ENCODE measurements around the gene PROP1. TPM values are rescaled to one million over a fixed set of nuclear protein-coding genes. Genes with fewer than 3 reads are reported as not detected.

PROP1 gene
- polyA plus RNA-seq, 1 donor from 2014 or later = not detected

- Histone ChIP-seq H3K27ac (ENCODE audit: low read length) (no peak overlapping the region), H3K9me2 (ENCODE audit: insufficient read depth, low read length) (no peaks in the 10 kb centered on the region), H4K20me1 (ENCODE audit: insufficient read depth) (no peaks in the 10 kb centered on the region), H3K36me3 (ENCODE audit: insufficient read depth, low read length) (no peaks in the 10 kb centered on the region), H3K4me3 (ENCODE audit: low read length) (no peak overlapping the region), H3F3A (ENCODE audit: insufficient read depth, low read length, poor library complexity, severe bottlenecking) (no peaks in the 10 kb centered on the region), H3K9ac (ENCODE audit: low read length) (no peak overlapping the region), H3K27me3 (ENCODE audit: insufficient read depth, low read depth, low read length) (no peaks in the 10 kb centered on the region), H2AFZ (ENCODE audit: low read depth, low read length) (no peak overlapping the region), H3K9me3 (ENCODE audit: low read length) (no peaks in the 10 kb centered on the region), H3K4me2 (ENCODE audit: low read length) (no peak overlapping the region), H3K79me2 (replicated peaks; ENCODE audit: insufficient read depth, low read length) (no peaks in the 10 kb centered on the region)
- TF ChIP-seq EP300 (conservative IDR thresholded peaks at IDR 0.05; ENCODE audit: poor library complexity, severe bottlenecking) (no peak), REST (IDR thresholded peaks at IDR 0.05; ENCODE audit: borderline replicate concordance) (no peak), EZH2 (IDR thresholded peaks at IDR 0.05; ENCODE audit: borderline replicate concordance, insufficient read depth, low read length, poor library complexity, severe bottlenecking) (no peak), CTCF (IDR thresholded peaks at IDR 0.05; ENCODE audit: poor library complexity, severe bottlenecking) (no peak), POLR2AphosphoS5 (IDR thresholded peaks at IDR 0.05) (no peak), MXI1 (conservative IDR thresholded peaks at IDR 0.05; ENCODE audit: poor library complexity, severe bottlenecking) (no peak)
Observed at GRCh38 chr5:177966009-177966838, 29.8 kb downstream of the PROP1 start.

- TF ChIP-seq REST (IDR thresholded peaks at IDR 0.05; ENCODE audit: borderline replicate concordance) (no peak), EZH2 (IDR thresholded peaks at IDR 0.05; ENCODE audit: borderline replicate concordance, insufficient read depth, low read length, poor library complexity, severe bottlenecking) (no peak), TAF1 (IDR thresholded peaks at IDR 0.05; ENCODE audit: low read depth) (no peak), EP300 (conservative IDR thresholded peaks at IDR 0.05; ENCODE audit: poor library complexity, severe bottlenecking) (no peak)
- no peak overlapping the region for H3K27ac ChIP-seq (ENCODE audit: low read length)
- no peaks in the 10 kb centered on the region for H3K27me3 ChIP-seq (ENCODE audit: insufficient read depth, low read depth, low read length)
- no peaks in the 10 kb centered on the region for H3K9me3 ChIP-seq (ENCODE audit: low read length)
- H3K4me3 ChIP-seq (ENCODE audit: low read length) = no peak overlapping the region
- no peak overlapping the region for H3K9ac ChIP-seq (ENCODE audit: low read length)
- H3K9me2 ChIP-seq (ENCODE audit: insufficient read depth, low read length) = no peaks in the 10 kb centered on the region
- H3K36me3 ChIP-seq (ENCODE audit: insufficient read depth, low read length) = no peaks in the 10 kb centered on the region
- no peaks in the 10 kb centered on the region for H4K20me1 ChIP-seq (ENCODE audit: insufficient read depth)
- no peaks in the 10 kb centered on the region for H3F3A ChIP-seq (ENCODE audit: insufficient read depth, low read length, poor library complexity, severe bottlenecking)
- H2AFZ ChIP-seq (ENCODE audit: low read depth, low read length) = no peak overlapping the region
- H3K4me2 ChIP-seq (ENCODE audit: low read length) = no peak overlapping the region
- no peaks in the 10 kb centered on the region for H3K79me2 ChIP-seq (replicated peaks; ENCODE audit: insufficient read depth, low read length)
Observed at GRCh38 chr5:177964471-177964870, 31.6 kb downstream of the PROP1 start.

Measured in neural cell (in vitro differentiated cells).